KG1 (cell line): Measurements from ENCODE around the gene RTEL1.

Experiments used
- DNase-seq: peaks from one replicate; lab custom pipeline; 2025; lab: John Stamatoyannopoulos, UW

The RTEL1 gene

DNA sequence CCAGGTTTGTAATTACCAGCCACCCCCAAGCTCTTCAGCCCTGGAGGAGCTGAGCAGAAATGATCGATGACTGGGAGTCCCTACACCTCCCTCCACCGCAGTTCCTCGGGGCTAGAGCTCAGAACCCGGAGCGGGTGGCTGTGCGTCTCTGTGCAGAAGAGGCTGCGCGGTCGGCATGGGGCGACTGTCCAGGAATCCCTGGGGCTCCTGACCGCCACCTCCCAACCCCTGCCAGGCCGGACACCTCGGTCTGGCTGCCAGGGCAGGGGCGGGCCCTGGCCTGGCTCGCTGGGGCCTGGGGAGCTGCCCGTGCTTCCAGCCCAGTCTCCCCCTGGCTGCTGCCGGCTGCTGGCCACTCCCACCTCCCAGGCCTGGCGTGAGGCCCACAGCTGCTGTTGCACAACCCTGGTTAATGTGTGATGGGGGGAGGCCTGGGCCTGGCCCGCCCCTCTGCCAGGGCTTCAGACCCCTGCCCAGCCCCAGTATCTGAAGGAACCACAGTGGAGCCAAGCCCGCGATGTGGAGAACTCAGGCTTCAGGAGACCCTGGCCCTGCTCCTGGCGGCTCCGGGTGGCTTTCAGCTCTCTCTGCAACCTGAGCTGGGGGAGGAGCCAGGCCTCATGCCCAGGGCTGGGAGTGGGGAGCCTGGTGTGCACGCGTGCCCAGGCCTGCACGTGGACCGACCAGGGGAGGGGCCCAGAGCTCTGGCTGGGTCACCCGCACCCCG lies 82.7 kb downstream of the RTEL1 start:
- DNase-seq = no peak

DNA sequence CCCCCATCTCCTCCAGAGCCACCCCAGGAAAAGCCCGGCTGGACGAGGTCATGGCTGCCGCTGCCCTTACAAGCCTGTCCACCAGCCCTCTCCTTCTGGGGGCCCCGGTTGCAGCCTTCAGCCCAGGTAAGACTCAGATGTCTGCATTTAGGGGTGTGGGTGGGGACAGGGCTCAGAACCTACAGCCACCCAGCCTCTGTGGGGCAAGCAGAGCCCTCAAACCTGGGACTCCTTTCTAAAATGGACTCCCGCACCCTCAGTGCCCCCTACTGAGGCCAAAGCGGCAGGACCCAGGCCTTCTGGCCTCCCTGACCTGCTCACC lies 83.2 kb downstream of the RTEL1 start:
- DNase-seq = no peak

DNA sequence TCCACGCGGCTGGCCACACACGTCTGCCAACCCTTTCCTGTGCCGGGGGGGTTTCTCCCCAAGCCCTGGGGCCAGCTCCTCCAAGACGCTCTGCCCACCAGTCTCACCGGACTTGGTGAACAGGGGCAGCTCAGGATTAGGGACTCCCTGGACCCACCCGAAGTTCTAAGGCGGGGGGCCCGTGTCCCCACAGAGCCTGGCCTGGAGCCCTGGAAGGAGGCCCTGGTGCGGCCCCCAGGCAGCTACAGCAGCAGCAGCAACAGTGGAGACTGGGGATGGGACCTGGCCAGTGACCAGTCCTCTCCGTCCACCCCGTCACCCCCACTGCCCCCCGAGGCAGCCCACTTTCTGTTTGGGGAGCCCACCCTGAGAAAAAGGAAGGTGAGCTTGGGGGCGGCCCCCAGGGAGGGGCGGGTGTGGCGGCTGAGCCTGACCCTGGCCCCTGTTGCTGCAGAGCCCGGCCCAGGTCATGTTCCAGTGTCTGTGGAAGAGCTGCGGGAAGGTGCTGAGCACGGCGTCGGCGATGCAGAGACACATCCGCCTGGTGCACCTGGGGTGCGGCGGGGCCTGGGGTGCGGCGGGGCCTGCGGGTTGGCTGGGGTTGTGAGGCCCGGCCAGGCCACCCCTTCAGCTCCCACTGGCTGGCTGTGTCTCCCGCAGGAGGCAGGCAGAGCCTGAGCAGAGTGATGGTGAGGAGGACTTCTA lies 83.7 kb downstream of the RTEL1 start:
- no peak for DNase-seq

DNA sequence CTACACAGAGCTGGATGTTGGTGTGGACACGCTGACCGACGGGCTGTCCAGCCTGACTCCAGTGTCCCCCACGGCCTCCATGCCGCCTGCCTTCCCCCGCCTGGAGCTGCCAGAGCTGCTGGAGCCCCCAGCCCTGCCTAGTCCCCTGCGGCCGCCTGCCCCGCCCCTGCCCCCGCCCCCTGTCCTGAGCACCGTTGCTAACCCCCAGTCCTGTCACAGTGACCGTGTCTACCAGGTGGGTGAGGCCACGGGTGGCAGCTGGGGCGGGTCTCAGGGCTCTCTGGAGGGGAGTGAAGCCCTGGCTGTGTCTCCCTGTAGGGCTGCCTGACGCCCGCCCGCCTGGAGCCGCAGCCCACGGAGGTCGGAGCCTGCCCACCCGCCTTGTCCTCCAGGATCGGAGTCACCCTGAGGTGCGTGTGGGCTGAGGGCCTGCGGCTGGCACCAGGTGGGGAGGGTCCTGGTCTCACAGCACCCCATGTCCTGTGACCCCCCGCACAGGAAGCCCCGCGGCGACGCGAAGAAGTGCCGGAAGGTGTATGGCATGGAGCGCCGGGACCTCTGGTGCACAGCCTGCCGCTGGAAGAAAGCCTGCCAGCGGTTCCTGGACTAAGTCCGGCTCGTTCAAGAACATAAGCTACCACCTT lies 84.4 kb downstream of the RTEL1 start:
- DNase-seq = no peak

DNA sequence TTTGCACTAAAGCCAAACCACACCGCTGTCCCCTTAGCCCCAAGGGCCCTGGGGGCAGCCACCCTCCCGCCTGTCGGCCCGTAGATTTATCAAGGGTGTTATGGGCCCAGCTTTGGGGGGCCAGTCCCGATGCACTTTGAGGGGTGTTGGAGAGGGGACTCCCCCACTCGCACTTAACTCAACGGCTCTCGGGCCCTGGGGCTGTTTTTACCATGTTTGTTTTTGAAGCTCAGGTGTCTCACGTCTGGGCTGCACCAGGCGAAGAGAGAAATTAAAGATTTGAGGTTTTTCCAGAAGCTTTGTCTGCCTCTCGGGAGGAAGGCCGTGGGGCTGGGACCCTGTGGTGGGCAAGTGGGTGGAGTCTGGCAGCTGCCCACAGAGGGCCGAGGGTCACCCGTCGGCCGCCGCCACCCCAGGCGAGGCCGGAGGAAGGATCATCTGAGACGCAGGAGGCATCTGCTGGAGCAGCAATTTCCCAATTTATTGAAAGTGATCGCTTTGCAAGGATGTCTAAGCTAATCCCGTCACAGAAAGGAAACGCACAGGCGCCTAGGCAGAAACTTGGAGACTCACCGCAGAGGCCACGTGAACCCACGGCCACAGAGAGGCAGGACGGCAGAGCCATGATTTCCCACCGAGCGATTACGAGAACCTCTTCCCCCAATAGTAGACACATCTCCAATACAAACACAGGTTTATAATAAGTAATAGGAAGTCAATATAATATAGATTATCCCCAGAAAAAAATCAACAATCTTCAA lies 85.3 kb downstream of the RTEL1 start:
- no peak for DNase-seq

DNA sequence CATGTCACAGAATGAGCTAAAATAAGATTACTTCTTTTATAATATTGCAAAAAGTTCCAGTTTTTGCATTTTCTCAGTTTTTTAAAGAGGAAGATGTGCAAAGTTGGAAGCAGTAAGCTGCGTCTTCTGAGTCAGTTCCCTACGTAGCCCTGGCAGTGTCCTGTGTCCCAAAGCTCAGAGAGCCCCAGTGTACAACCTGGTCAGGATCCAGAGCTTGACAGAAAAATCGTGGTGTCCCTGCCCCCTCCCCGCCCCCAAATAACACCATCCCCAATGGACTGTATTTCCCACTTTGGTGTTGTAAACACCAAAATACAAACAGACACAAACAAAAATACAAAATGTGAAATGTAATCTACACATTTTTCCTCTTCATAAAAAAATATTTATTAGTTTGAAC lies 86.0 kb downstream of the RTEL1 start:
- no peak for DNase-seq

DNA sequence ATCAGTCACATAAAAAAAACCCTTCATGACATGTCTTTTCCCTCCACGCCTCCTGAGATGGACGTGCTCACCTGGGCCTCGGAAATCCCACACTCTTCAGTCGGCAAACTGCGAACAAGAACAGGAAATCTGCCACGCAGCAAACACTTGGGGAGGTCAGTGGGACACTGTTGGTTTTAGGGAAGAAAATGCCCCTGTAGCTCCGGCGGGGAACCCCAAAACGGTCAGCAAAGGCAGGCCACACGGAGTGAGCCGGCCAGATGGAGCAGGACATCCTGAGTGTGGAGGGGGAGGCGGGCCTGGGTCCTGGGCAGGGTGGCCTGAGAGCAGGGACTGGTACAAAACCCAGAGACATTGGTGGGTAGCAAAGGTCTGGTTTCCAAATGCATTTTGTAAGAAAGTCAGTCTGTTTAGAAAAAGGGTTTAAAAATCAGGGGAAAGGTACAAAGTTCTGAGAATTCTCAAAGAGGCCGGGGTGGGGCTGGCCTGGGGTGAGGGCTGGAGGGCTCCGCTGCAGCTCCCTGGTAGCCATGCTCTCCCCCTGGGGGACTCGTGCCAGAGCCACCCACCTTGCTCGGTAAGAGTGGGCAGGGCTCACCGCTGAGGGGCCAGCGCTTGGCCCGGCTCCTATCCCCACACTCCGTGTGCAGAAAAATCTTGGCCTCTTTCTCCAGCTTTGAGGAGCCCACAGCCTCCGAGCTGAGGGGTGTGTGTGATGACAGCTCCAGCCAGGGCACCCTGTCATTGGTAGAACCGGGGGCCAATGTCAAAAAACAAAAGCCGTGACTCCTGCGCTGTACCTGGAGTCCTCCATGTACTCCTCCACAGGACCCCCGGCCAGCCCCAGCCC lies 86.7 kb downstream of the RTEL1 start:
- no peak for DNase-seq

DNA sequence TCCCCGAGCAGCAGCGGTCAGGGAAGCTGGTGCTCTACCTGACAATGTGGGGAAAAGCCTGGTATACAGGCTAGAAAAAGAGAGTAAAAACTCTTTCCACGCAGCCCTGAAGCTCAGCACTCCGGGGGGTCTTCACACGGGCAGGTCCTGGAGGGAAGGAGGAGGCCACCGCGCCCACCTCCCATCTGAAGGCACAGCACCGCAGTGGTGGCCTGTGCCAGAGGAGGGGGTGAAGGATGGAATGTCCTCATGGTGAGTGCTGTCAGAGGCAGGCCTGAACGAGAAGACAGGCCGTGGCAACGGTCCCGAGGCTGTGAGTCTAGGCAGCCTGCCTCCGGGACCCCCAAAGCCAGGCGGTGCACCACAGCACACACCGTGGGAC lies 87.3 kb downstream of the RTEL1 start:
- no peak for DNase-seq
